ENCODE results near the gene RAPGEF4. TPM values are rescaled to one million over a fixed set of nuclear protein-coding genes. Genes with fewer than 3 reads are reported as not detected.
A peak's percentile ranks its signal among the peaks of the same experiment; 100 is the strongest.

Gene RAPGEF4
- total and polyA plus RNA-seq, 2 of the 8 experiments (the other 6 are each of a cell fraction or from before 2014, with no cell fraction given): 1.2 to 2.6 TPM

DNA sequence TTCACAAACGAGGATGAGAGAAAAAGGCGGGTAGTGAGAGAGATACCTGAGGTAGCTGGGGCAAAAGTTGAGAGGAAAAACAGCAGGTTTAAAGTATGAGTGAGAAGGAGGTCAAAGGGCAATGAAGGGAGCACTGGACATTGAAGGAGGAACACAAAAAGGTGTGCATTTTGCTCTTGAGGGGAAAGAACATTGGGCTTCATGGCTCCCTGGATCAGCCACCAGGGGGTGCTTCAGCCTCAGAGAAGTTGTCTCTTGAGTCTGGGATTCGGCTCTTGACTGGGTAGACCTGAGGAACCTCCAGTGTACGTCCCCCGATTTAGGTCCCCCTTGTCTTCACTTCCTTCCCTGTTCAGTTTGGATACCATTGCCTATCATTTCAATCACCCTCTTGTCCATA is 128.5 kb downstream of the RAPGEF4 start:
- Histone ChIP-seq H2AFZ (ENCODE audit: low read length) (no peak overlapping the region), H3K27ac (ENCODE audit: low read depth, low read length) (no peak overlapping the region), H4K5ac (ENCODE audit: insufficient read length, low read depth, low read length) (no peak overlapping the region), H3K79me1 (ENCODE audit: low read depth, low read length) (no peaks in the 10 kb centered on the region), H4K8ac (ENCODE audit: extremely low read depth, insufficient read depth, low read length) (no peak overlapping the region), H2BK20ac (ENCODE audit: low read length) (no peak overlapping the region), H3K36me3 (ENCODE audit: control insufficient read depth in 2 of 4, insufficient read depth in 4 of 4, low read length in 3 of 4) (no peaks in the 10 kb centered on the region), H2BK15ac (ENCODE audit: low read length) (no peak overlapping the region), H4K91ac (replicated peaks; ENCODE audit: insufficient read length, low read length) (no peak overlapping the region), H3K23me2 (ENCODE audit: low read depth, low read length) (no peaks in the 10 kb centered on the region), H3K56ac (replicated peaks; ENCODE audit: insufficient read length, low read depth, low read length) (no peak overlapping the region), H3K9me3 (ENCODE audit: insufficient read depth in 2 of 2, low read depth in 1 of 2, low read length in 1 of 2) (no peaks in the 10 kb centered on the region), H3K9ac (replicated peaks in 1 of 4; ENCODE audit: extremely low read depth in 1 of 4, low read depth in 3 of 4, low read length in 3 of 4) (no peak overlapping the region), H2BK12ac (ENCODE audit: low read depth, low read length) (no peak overlapping the region), H2AK5ac (ENCODE audit: low read depth, low read length) (no peak overlapping the region), H3K4me2 (ENCODE audit: insufficient read depth in 1 of 2, low read depth in 2 of 2, low read length in 2 of 2) (no peak overlapping the region), H3K4ac (replicated peaks; ENCODE audit: insufficient read length, low read depth, low read length) (no peak overlapping the region), H3K4me1 (replicated peaks in 1 of 4; ENCODE audit: control insufficient read depth in 3 of 4, insufficient read depth in 4 of 4, low read length in 3 of 4) (no peaks in the 10 kb centered on the region), H2BK120ac (replicated peaks; ENCODE audit: low read depth, low read length) (no peak overlapping the region), H3K14ac (ENCODE audit: insufficient read length) (no peak overlapping the region), H4K20me1 (replicated peaks in 1 of 2; ENCODE audit: control insufficient read depth in 1 of 2, insufficient read depth in 2 of 2, low read length in 2 of 2) (no peaks in the 10 kb centered on the region), H2BK5ac (ENCODE audit: low read depth, low read length) (no peak overlapping the region), H3K18ac (ENCODE audit: extremely low read depth, low read length) (no peak overlapping the region), H3K79me2 (ENCODE audit: control insufficient read depth in 1 of 2, insufficient read depth in 2 of 2, low read length in 2 of 2) (no peaks in the 10 kb centered on the region), H3K23ac (ENCODE audit: insufficient read length) (no peak overlapping the region), H3K27me3 (replicated peaks in 1 of 4; ENCODE audit: control insufficient read depth in 3 of 4, extremely low read depth in 1 of 4, insufficient read depth in 3 of 4, low read length in 3 of 4) (no peaks in the 10 kb centered on the region), H3K4me3 (ENCODE audit: extremely low read depth in 1 of 4, insufficient read depth in 2 of 4, low read depth in 3 of 4, low read length in 4 of 4) (no peak overlapping the region)
- TF ChIP-seq RAD21 (IDR thresholded peaks at IDR 0.05 in 1 of 2, conservative IDR thresholded peaks at IDR 0.05 in 1 of 2; ENCODE audit: low read depth in 2 of 2, low read length in 2 of 2) (peak; percentile 92 to 94), POU5F1 (IDR thresholded peaks at IDR 0.05; ENCODE audit: low read depth, low read length) (no peak)
- TF ChIP-seq, protein P1, sequence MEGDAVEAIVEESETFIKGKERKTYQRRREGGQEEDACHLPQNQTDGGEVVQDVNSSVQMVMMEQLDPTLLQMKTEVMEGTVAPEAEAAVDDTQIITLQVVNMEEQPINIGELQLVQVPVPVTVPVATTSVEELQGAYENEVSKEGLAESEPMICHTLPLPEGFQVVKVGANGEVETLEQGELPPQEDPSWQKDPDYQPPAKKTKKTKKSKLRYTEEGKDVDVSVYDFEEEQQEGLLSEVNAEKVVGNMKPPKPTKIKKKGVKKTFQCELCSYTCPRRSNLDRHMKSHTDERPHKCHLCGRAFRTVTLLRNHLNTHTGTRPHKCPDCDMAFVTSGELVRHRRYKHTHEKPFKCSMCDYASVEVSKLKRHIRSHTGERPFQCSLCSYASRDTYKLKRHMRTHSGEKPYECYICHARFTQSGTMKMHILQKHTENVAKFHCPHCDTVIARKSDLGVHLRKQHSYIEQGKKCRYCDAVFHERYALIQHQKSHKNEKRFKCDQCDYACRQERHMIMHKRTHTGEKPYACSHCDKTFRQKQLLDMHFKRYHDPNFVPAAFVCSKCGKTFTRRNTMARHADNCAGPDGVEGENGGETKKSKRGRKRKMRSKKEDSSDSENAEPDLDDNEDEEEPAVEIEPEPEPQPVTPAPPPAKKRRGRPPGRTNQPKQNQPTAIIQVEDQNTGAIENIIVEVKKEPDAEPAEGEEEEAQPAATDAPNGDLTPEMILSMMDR (IDR thresholded peaks at IDR 0.05; ENCODE audit: control extremely low read depth in 1 of 3, insufficient read depth in 1 of 3, low read depth in 1 of 3, low read length in 3 of 3): peak; percentile 81 to 97 (median 87)
- ChIA-PET CTCF (ENCODE audit: partially characterized antibody) (interaction anchor here (1.1 to 12.2 kb wide), 7 partner anchors 14 to 155 kb away, joined by 3 to 139 read pairs (median 8); no protein-coding TSS in a partner anchor), POLR2A (ENCODE audit: partially characterized antibody) (no interaction called here)
- DNase-seq (ENCODE audit: low read depth in 1 of 2, low spot score in 2 of 2) (peak; percentile 43 to 88), FAIRE-seq (peak; percentile 97)
- WGBS, 2 experiments (ENCODE audit: extremely low coverage in 1 of 2, insufficient coverage in 1 of 2, insufficient read length in 1 of 2, insufficient replicate concordance in 2 of 2, low coverage in 1 of 2, low lambda C conversion rate in 2 of 2, missing lambda C conversion rate in 1 of 2): 61% methylated on average over 5 of the region's 5 CpGs; no CpG with 5 or more reads in 1 of the 2 experiments

Data from H1 (cell line).